Esophagus muscularis mucosa (tissue), 4 donors: ENCODE data around the gene PPY. TPM values are rescaled to one million over a fixed set of nuclear protein-coding genes. Genes with fewer than 3 reads are reported as not detected.
A peak's percentile ranks its signal among the peaks of the same experiment; 100 is the strongest.
"Not testable (repeated sequence)": the region's sequence is repeated elsewhere in the genome, so short reads cannot be mapped to it uniquely, and the experiment has no call there.

ENCODE experiments used
- DNase-seq: peaks from one replicate; pipeline ENCODE4 v3.0.0-alpha.2; 2017; ENCODE audit errors: extremely low spot score
- H3K27ac ChIP-seq, 4 donors: fragments of 200-600 bp; sonication (generic); replicated peaks in 1 of 4; 1 replicate in 3 of 4; 2 replicates in 1 of 4; pipeline ENCODE4 v1.5.1; 2016 to 2019; ENCODE audit warnings: mild to moderate bottlenecking in 1 of 4
- H3K27me3 ChIP-seq, 4 donors: fragments of 200-600 bp; sonication (generic); one replicate each; pipeline versions ENCODE4 v1.5.1 to v1.6.0; 2016 to 2019
- H3K36me3 ChIP-seq, 4 donors: fragments of 200-600 bp; sonication (generic); one replicate each; pipeline ENCODE4 v1.5.1; 2016 to 2019
- H3K4me1 ChIP-seq, 4 donors: fragments of 200-600 bp; sonication (generic); one replicate each; pipeline ENCODE4 v1.5.1; 2016 to 2019
- H3K4me3 ChIP-seq, 4 donors: fragments of 200-600 bp; sonication (generic); 1 replicate in 2 of 4; 2 replicates in 2 of 4; pipeline ENCODE4 v1.5.1; 2016 to 2019; ENCODE audit warnings: mild to moderate bottlenecking in 4 of 4, moderate library complexity in 1 of 4
- H3K9me3 ChIP-seq, 4 donors: fragments of 200-600 bp; sonication (generic); 1 replicate in 3 of 4; 2 replicates in 1 of 4; pipeline ENCODE4 v1.5.1; 2016 to 2019
- CTCF ChIP-seq, 3 experiments: fragments of 200-600 bp in 2 of 3; fragments of 450-650 bp in 1 of 3; sonication (generic) in 2 of 3; IDR thresholded peaks; one replicate each; pipeline ENCODE4 v1.5.1; 2017 to 2019; ENCODE audit warnings: antibody characterized with exemption in 3 of 3, mild to moderate bottlenecking in 2 of 3, moderate library complexity in 1 of 3
- EP300 ChIP-seq: sonication (generic); formaldehyde crosslinking; IDR thresholded peaks from one replicate; pipeline ENCODE4 v1.6.1; 2017; ENCODE audit warnings: antibody characterized with exemption
- POLR2A ChIP-seq: fragments of 450-650 bp; IDR thresholded peaks from one replicate; pipeline ENCODE4 v1.6.1; 2017; ENCODE audit warnings: antibody characterized with exemption, moderate library complexity, mild to moderate bottlenecking, low read depth
- POLR2AphosphoS5 ChIP-seq, 2 donors: sonication (generic); formaldehyde crosslinking; IDR thresholded peaks; one replicate each; pipeline ENCODE4 v1.6.1; 2017; ENCODE audit warnings: antibody characterized with exemption in 2 of 2
- WGBS: methylation state at CpG from one replicate; pipeline ENCODE4 v1.1.5; 2018; 5-methylcytosine and 5-hydroxymethylcytosine counted together
- intact Hi-C: fragments of 100-400 bp; cut with DNase I; formaldehyde crosslinking; loops from one replicate; pipeline ENCODE4 v1.15.1; 2023
- total RNA-seq, 4 donors: library from RNA; depleted of rRNA; stranded (reverse); fragments of >200 nt; gene quantifications; one replicate each; pipeline versions ENCODE4 v1.1.0 to v1.2.1, GENCODE V29; 2016

PPY gene
- total RNA-seq, 4 donors from 2014 or later, result not detected

DNA sequence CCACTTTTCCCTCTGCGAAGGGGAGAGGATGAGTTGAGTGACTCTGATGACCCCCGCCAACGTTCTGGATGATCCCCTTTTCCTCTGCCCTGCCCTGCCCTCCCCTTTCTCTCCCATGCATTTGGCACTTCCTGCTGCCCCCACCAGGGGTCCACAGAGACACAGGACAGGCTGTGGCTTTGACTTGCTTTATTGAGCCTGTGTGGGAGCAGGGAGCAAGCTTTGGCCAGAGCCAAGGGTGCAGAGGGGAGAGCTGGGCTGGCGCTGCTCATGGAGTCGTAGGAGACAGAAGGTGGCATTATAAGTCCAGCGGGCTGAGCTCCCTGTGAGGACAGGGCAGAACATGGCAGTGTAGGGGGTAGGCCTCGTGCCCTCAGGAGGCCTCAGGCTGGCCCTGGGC lies 1.6 kb downstream of the PPY start:
- H3K4me1 ChIP-seq, result peaks cover 6 to 19% (median 9%) of the 10 kb centered on the region in 4 donors
- no peaks in the 10 kb centered on the region for H3K36me3 ChIP-seq
- H3K4me3 ChIP-seq, result no peak overlapping the region
- intact Hi-C loops, result loop anchor here (5.0 kb wide), 1 partner anchor 52 kb away; no protein-coding TSS in a partner anchor
- H3K27ac ChIP-seq, result no peak overlapping the region
- H3K27me3 ChIP-seq, result peaks cover 0 to 28% (median 9%) of the 10 kb centered on the region in 4 donors
- WGBS, result 51% methylated on average over 7 of the region's 7 CpGs
- peak in 1 of 3 experiments; percentile 22 for TF ChIP-seq CTCF (IDR thresholded peaks at IDR 0.05)
- TF ChIP-seq POLR2A, result no peak
- no peak for TF ChIP-seq POLR2AphosphoS5 (IDR thresholded peaks at IDR 0.05)
- TF ChIP-seq EP300, result no peak
- H3K9me3 ChIP-seq, result no peaks in the 10 kb centered on the region
- DNase-seq, result no peak

- peaks cover 6 to 19% (median 9%) of the 10 kb centered on the region in 4 donors for H3K4me1 ChIP-seq
- DNase-seq, result no peak
- peaks cover 0 to 34% (median 9%) of the 10 kb centered on the region in 4 donors for H3K27me3 ChIP-seq
- H3K9me3 ChIP-seq, result no peaks in the 10 kb centered on the region
- no peak overlapping the region for H3K4me3 ChIP-seq
- intact Hi-C loops, result loop anchor here (5.0 kb wide), 1 partner anchor 52 kb away; no protein-coding TSS in a partner anchor
- H3K36me3 ChIP-seq, result no peaks in the 10 kb centered on the region
- 97% methylated on average over 5 of the region's 5 CpGs for WGBS
- TF ChIP-seq EP300 (no peak), POLR2AphosphoS5 (IDR thresholded peaks at IDR 0.05) (no peak), CTCF (IDR thresholded peaks at IDR 0.05) (no peak), POLR2A (no peak)
- H3K27ac ChIP-seq, result no peak overlapping the region
Measured at GRCh38 chr17:43939886-43940285, 2.4 kb downstream of the PPY start.

DNA sequence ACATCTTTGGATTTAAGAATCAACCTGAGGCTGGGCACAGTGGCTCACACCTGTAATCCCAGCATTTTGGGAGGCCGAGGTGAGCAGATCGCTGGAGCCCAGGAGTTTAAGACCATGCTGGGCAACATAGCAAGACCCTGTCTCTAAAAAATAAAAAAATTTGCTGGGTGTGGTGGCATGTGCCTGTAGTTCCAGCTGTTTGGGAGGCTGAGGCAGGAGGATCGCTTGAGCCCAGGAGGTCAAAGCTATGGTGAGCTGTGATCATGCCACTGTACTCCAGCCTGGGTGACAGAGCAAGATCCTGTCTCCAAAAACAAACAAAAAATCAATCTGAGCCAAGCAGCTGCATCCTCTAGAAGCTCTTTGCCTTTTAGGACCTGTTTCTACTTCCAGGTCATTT lies 2.8 kb downstream of the PPY start:
- DNase-seq, H3K4me3 ChIP-seq, H3K36me3 ChIP-seq, H3K27ac ChIP-seq, intact Hi-C loops, H3K9me3 ChIP-seq: not testable (repeated sequence)
- WGBS, result 96% methylated on average over 3 of the region's 3 CpGs
- H3K27me3 ChIP-seq, result peaks cover 0 to 34% (median 9%) of the 10 kb centered on the region in 4 donors
- H3K4me1 ChIP-seq, result peaks cover 6 to 19% (median 9%) of the 10 kb centered on the region in 4 donors

GRCh38 chr17:43938838-43939182 lies 3.5 kb downstream of the PPY start:
- H3K27me3 ChIP-seq, result peaks cover 0 to 34% (median 9%) of the 10 kb centered on the region in 4 donors
- WGBS, result 71% methylated on average over 6 of the region's 6 CpGs
- DNase-seq, result no peak

GRCh38 chr17:43936434-43936833 lies 5.8 kb downstream of the PPY start:
- H3K36me3 ChIP-seq, result no peaks in the 10 kb centered on the region
- H3K27ac ChIP-seq, result no peak overlapping the region
- no peaks in the 10 kb centered on the region for H3K9me3 ChIP-seq
- TF ChIP-seq POLR2A (no peak), EP300 (no peak), CTCF (IDR thresholded peaks at IDR 0.05) (no peak), POLR2AphosphoS5 (IDR thresholded peaks at IDR 0.05) (no peak)
- no peak for DNase-seq
- H3K4me1 ChIP-seq, result peaks cover 6 to 11% (median 9%) of the 10 kb centered on the region in 4 donors
- H3K4me3 ChIP-seq, result no peak overlapping the region
- 98% methylated on average over 3 of the region's 3 CpGs for WGBS
- intact Hi-C loops, result no loop called here
- peaks cover 0 to 54% (median 9%) of the 10 kb centered on the region in 4 donors for H3K27me3 ChIP-seq

More at GRCh38 chr17:43938838-43939182, 3.5 kb downstream of the PPY start:
- Histone ChIP-seq H3K4me1 (peaks cover 6 to 14% (median 9%) of the 10 kb centered on the region in 4 donors), H3K27ac (no peak overlapping the region), H3K4me3 (no peak overlapping the region), H3K9me3 (no peaks in the 10 kb centered on the region), H3K36me3 (no peaks in the 10 kb centered on the region)
- intact Hi-C loops, result no loop called here
- TF ChIP-seq EP300, result no peak
- TF ChIP-seq POLR2AphosphoS5 (IDR thresholded peaks at IDR 0.05), result no peak
- no peak for TF ChIP-seq POLR2A
- TF ChIP-seq CTCF (IDR thresholded peaks at IDR 0.05), result no peak
